Neural cell (in vitro differentiated cells): ENCODE data around the gene KDM1B. TPM values are rescaled to one million over a fixed set of nuclear protein-coding genes. Genes with fewer than 3 reads are reported as not detected.

Experiments
- H2AFZ ChIP-seq: fragments of 200-600, 300-800 bp; sonication (generic), shearing (Covaris generic); 2 replicates; pipeline ENCODE4 v1.6.0; 2014; ENCODE audit warnings: low read depth, mild to moderate bottlenecking, antibody characterized with exemption, low read length, moderate library complexity
- H3F3A ChIP-seq: fragments of 200-600 bp; shearing (Covaris generic); 2 replicates; pipeline ENCODE4 v1.6.1; 2016; ENCODE audit warnings: mild to moderate bottlenecking, moderate library complexity, mixed read lengths, antibody characterized with exemption, low read length; ENCODE audit not compliant: insufficient read depth, poor library complexity, severe bottlenecking
- H3K27ac ChIP-seq: fragments of 200-600, 300-800 bp; sonication (generic), shearing (Covaris generic); 2 replicates; pipeline ENCODE4 v1.5.1; 2014; ENCODE audit warnings: mild to moderate bottlenecking, low read length, moderate library complexity
- H3K27me3 ChIP-seq: fragments of 300-800, 200-600 bp; sonication (generic), shearing (Covaris generic); 2 replicates; pipeline ENCODE4 v1.6.0; 2014; ENCODE audit warnings: mild to moderate bottlenecking, low read depth, low read length, moderate library complexity; ENCODE audit not compliant: insufficient read depth
- H3K36me3 ChIP-seq: fragments of 300-800, 200-600 bp; sonication (generic), shearing (Covaris generic); 2 replicates; pipeline ENCODE4 v1.5.1; 2014; ENCODE audit warnings: mild to moderate bottlenecking, antibody characterized with exemption, low read length, moderate library complexity; ENCODE audit not compliant: insufficient read depth
- H3K4me2 ChIP-seq: fragments of 300-800, 200-600 bp; sonication (generic), shearing (Covaris generic); 2 replicates; pipeline ENCODE4 v1.6.0; 2014; ENCODE audit warnings: mild to moderate bottlenecking, low read length
- H3K4me3 ChIP-seq: fragments of 300-800, 200-600 bp; sonication (generic), shearing (Covaris generic); 2 replicates; pipeline ENCODE4 v1.5.1; 2014; ENCODE audit warnings: mild to moderate bottlenecking, low read length, moderate library complexity
- H3K79me2 ChIP-seq: fragments of 200-600 bp; shearing (Covaris generic); replicated peaks from 2 replicates; pipeline ENCODE4 v1.6.0; 2014; ENCODE audit warnings: mild to moderate bottlenecking, low read length, moderate library complexity; ENCODE audit not compliant: insufficient read depth
- H3K9ac ChIP-seq: fragments of 300-800, 200-600 bp; sonication (generic), shearing (Covaris generic); 2 replicates; pipeline ENCODE4 v1.6.1; 2016; ENCODE audit warnings: mild to moderate bottlenecking, low read length, mixed read lengths
- H3K9me2 ChIP-seq: fragments of 200-600 bp; shearing (Covaris generic); 2 replicates; pipeline ENCODE4 v1.6.1; 2016; ENCODE audit warnings: mild to moderate bottlenecking, low read length, mixed read lengths; ENCODE audit not compliant: insufficient read depth
- H3K9me3 ChIP-seq: fragments of 200-600, 300-800 bp; sonication (generic), shearing (Covaris generic); 2 replicates; pipeline ENCODE4 v1.6.1; 2016; ENCODE audit warnings: mild to moderate bottlenecking, mixed run types, low read length, moderate library complexity, mixed read lengths
- H4K20me1 ChIP-seq: fragments of 200-600 bp; shearing (Covaris generic); 2 replicates; pipeline ENCODE4 v1.6.1; 2016; ENCODE audit warnings: mild to moderate bottlenecking, mixed run types; ENCODE audit not compliant: insufficient read depth
- EZH2 ChIP-seq: fragments of 200-600, 300-800 bp; shearing (Covaris generic), sonication (generic); IDR thresholded peaks from 2 replicates; pipeline ENCODE4 v1.6.1; 2014; ENCODE audit warnings: antibody characterized with exemption, low read length, borderline replicate concordance, mild to moderate bottlenecking; ENCODE audit not compliant: insufficient read depth, poor library complexity, severe bottlenecking
- MXI1 ChIP-seq: fragments of 450-650 bp; conservative IDR thresholded peaks from 2 replicates; pipeline ENCODE4 v1.6.1; 2014; ENCODE audit warnings: antibody characterized with exemption, mild to moderate bottlenecking; ENCODE audit not compliant: poor library complexity, severe bottlenecking
- SMC3 ChIP-seq: fragments of 450-650 bp; conservative IDR thresholded peaks from 2 replicates; pipeline ENCODE4 v1.6.1; 2014; ENCODE audit warnings: antibody characterized with exemption, mild to moderate bottlenecking, moderate library complexity; ENCODE audit not compliant: poor library complexity
- polyA plus RNA-seq: library from polyadenylated mRNA; depleted of rRNA; stranded (reverse); fragments of >200 nt; gene quantifications from 2 replicates; pipeline ENCODE4 v1.2.3, GENCODE V29; 2014
- small RNA-seq, 3 experiments: library from RNA; depleted of rRNA; stranded (forward); fragments of <200 nt; gene quantifications; one replicate each; pipeline ENCODE3, GENCODE V24; 2012
- TF ChIP-seq, protein P1 (sequence below): IDR thresholded peaks from 2 replicates; pipeline ENCODE4 v1.6.1; 2012; ENCODE audit warnings: borderline replicate concordance

The KDM1B gene
- polyA plus RNA-seq, 1 donor from 2014 or later, result 24.5 TPM

DNA sequence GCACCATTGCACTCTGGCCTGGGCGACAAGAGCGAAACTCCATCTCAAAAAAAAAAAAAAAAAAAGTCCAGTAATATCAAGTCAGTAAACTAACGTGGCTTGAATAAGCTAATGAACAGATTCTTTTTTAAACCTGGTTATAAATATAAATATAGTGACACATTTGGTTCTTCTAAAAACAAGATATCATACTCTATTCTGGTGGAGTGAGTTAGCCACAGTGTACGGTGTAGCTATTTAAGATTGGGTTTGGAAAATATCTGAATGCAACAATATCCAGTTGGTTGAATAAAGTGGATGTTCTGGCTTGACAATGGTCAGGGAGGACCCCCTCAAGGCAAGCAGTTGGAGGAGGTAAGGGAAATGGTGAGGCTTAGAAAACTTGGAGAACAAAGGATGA is 115.0 kb downstream of the KDM1B start:
- Histone ChIP-seq H3K36me3 (no peaks in the 10 kb centered on the region), H3K27me3 (peaks cover 2% of the 10 kb centered on the region), H4K20me1 (no peaks in the 10 kb centered on the region), H3K4me2 (no peak overlapping the region), H2AFZ (no peak overlapping the region), H3K79me2 (no peaks in the 10 kb centered on the region), H3K27ac (no peak overlapping the region), H3K9me2 (no peaks in the 10 kb centered on the region), H3K9me3 (no peaks in the 10 kb centered on the region), H3K9ac (no peak overlapping the region), H3K4me3 (no peak overlapping the region), H3F3A (peaks cover 2% of the 10 kb centered on the region)
- TF ChIP-seq SMC3 (no peak), EZH2 (no peak), MXI1 (no peak)
- TF ChIP-seq, protein P1, sequence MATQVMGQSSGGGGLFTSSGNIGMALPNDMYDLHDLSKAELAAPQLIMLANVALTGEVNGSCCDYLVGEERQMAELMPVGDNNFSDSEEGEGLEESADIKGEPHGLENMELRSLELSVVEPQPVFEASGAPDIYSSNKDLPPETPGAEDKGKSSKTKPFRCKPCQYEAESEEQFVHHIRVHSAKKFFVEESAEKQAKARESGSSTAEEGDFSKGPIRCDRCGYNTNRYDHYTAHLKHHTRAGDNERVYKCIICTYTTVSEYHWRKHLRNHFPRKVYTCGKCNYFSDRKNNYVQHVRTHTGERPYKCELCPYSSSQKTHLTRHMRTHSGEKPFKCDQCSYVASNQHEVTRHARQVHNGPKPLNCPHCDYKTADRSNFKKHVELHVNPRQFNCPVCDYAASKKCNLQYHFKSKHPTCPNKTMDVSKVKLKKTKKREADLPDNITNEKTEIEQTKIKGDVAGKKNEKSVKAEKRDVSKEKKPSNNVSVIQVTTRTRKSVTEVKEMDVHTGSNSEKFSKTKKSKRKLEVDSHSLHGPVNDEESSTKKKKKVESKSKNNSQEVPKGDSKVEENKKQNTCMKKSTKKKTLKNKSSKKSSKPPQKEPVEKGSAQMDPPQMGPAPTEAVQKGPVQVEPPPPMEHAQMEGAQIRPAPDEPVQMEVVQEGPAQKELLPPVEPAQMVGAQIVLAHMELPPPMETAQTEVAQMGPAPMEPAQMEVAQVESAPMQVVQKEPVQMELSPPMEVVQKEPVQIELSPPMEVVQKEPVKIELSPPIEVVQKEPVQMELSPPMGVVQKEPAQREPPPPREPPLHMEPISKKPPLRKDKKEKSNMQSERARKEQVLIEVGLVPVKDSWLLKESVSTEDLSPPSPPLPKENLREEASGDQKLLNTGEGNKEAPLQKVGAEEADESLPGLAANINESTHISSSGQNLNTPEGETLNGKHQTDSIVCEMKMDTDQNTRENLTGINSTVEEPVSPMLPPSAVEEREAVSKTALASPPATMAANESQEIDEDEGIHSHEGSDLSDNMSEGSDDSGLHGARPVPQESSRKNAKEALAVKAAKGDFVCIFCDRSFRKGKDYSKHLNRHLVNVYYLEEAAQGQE, result no peak

Small RNA genes within 50 kb of the gene (small RNA-seq; reads per million reads assigned to genes)
- 0 to 1.2 (median 0) reads per million in 3 experiments for gene RF00019

Other genes starting within 250 kb of the KDM1B start
- 9.4 and 12.8 TPM in 2 replicates for gene KIF13A, start 167.8 kb upstream of the KDM1B start, polyA plus RNA-seq
- gene NHLRC1, start 32.7 kb upstream of the KDM1B start, polyA plus RNA-seq, result 0.32 and 1.2 TPM in 2 replicates
- gene TPMT, start 345 bp upstream of the KDM1B start, polyA plus RNA-seq, result 5.6 and 5.7 TPM in 2 replicates
- 84.7 and 94.3 TPM in 2 replicates for gene DEK, start 109.1 kb downstream of the KDM1B start, polyA plus RNA-seq
- 0.14 and 0.15 TPM in 2 replicates for gene RNF144B, start 231.9 kb downstream of the KDM1B start, polyA plus RNA-seq